NCI-H2171 treated with DMSO at 0.1 percent for 48 hours (cell line): Measurements from ENCODE around the gene TRABD2A.

Experiments
- DNase-seq: peaks from one replicate; lab custom pipeline; 2025; lab: John Stamatoyannopoulos, UW

TRABD2A gene

DNA sequence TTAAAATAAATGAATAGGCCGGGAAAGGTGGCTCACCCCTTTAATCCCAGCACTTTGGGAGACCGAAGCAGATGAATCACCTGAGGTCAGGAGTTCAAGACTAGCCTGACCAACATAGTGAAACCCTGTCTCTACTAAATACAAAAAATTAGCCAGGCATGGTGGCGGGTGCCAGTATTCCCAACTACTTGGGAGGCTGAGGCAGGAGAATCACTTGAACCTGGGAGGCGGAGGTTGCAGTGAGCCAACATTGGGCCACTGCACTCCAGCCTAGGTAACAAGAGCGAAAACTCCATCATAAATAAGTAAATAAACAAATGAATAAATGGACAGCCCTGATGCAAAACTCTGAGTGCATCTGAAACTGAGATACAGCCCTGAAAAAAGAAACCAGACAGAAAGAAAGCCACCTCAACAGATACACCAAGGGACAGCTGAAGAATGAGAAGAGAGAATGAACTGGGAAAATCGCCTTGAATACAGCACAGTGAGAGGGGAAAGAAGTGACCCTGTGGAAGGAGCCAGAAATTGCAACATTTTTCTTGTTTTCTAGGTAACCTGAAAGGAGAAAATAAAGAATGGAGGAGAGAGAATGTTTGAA lies 64.4 kb downstream of the TRABD2A start:
- DNase-seq, result no peak

DNA sequence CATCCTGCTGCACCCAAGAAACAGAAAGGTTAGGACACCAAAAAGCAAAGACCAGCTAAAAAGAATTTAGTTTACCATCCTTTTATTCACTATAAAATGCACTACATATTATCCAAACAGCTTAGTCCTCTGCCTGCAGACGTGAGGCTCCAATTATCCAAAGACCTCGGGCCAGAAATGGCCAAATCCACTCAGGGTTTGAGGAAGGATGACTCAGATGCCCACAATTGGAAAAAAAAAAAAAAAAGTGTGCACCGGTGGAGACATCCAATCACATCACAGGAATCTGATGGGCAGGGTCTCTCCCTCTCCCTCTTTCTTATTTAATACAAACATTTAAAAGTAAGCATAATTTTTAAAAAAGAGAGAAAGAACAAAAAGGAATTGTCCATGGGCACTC lies 65.7 kb downstream of the TRABD2A start:
- DNase-seq, result no peak

DNA sequence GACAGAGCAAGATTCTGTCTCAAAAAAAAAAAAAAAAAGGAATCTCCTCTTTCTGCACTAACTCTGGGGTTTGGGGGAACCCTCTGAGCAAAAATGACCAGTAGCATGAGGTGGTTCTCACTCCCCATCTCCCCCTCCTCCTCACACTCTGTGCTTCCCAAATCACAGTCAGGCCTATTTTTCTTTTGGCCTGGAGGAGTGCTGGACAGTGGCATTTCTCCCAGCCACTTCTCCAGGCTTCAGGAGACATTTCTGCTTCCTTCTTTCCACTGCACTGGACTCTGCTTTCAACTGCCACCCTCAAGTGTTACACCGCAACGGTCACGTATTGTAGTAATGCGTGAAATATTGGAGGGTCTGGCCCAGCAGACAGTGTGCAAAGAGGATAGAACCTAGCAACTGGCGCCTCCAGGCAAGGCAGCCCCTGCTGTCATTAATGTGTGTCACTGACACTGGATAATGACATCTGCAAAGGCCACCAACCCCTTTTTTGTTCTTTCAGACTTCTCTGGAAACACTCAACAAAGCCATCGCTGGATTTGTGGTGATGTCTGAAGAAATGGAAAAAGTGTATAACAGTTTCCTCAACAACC lies 68.9 kb downstream of the TRABD2A start:
- DNase-seq, result no peak

- DNase-seq, result no peak
Observed at GRCh38 chr2:84808279-84808678, 72.6 kb downstream of the TRABD2A start.

DNA sequence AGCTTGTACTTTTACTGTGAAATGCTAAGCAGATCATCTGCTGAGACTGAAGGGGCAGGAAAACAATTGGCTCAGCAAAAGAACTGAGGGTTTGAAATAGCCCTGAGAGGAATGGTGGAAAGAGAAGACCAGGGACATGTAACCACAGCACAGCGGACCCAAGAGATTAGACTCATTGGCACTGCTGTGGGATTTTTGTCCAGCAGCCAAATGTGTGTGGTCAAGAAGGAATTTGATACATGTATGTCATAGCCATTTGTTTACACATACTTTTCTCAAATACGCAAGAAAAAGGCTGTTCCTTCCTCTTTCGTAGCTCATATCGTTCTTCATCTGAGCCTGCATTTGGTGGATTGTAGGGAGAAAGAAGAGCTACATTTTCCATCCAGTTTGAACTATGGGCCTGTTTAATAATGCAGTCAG lies 73.8 kb downstream of the TRABD2A start:
- no peak for DNase-seq

DNA sequence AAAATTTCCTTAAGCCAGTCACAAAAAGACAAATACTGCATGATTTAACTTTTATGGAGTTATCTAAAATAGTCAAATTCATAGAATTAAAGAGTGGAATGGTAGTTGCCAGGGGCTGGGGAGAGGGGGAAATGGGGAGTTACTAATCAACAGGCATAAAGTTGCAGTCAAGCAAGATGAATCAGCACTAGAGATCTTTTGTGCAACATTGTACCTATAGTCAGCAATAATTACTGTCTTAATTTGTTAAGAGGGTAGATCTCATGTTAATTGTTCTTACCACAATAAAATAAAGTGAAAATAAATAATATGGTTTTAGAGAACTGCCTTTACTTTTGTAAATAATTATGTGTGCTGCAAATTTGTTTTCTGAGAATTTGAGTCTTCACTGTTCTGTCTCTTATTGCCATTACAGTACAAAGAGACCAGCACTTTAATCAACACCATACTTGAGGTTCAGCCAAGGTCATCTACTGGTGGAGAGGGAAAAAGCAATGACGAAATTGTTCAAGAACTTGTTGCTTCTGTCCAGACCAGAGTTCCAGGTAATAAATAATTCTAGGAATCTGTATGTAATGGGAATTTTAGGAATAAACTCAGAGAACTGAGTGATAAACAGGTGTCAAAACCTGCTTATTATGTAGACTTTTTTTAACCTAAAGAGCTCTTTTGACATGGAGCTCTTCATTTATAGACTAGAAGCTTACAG lies 75.5 kb downstream of the TRABD2A start:
- no peak for DNase-seq

- no peak for DNase-seq
Observed at GRCh38 chr2:84801811-84802210, 79.1 kb downstream of the TRABD2A start.

DNA sequence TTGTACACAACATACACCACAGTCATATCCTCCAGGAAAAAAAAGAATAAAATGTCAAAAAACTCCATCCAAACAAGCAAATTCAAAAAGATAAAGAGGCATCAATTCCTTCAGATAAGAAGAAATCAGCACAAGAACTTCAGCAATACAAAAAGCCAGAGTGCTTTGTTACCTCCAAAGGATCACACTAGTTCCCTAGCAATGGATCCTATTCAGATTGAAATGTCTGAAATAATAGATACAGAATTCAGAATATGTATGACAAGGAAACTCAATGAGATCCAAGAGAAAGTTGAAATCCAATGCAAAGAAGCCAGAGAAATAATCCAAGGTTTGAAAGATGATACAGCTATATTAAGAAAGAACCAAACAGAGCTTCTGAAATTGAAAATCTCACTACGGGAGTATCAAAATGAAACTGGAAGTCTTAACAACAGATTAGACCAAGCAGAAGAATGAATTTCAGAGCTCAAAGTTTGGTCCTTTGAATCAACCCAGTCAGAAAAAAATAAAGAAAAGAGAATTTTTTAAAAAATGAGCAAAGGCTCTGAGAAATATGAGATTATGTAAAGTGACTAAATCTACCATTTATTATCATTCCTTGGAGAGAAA lies 80.6 kb downstream of the TRABD2A start:
- no peak for DNase-seq

- DNase-seq, result no peak
Observed at GRCh38 chr2:84799772-84800171, 81.1 kb downstream of the TRABD2A start.

GRCh38 chr2:84797271-84797670 lies 83.6 kb downstream of the TRABD2A start:
- DNase-seq, result no peak

- DNase-seq, result no peak
Observed at GRCh38 chr2:84796798-84797197, 84.1 kb downstream of the TRABD2A start.

GRCh38 chr2:84793641-84794040 lies 87.2 kb downstream of the TRABD2A start:
- no peak for DNase-seq

- DNase-seq, result no peak
Observed at GRCh38 chr2:84792856-84793522, 87.9 kb downstream of the TRABD2A start.

- DNase-seq, result no peak
Observed at GRCh38 chr2:84788498-84788897, 92.4 kb downstream of the TRABD2A start.

DNA sequence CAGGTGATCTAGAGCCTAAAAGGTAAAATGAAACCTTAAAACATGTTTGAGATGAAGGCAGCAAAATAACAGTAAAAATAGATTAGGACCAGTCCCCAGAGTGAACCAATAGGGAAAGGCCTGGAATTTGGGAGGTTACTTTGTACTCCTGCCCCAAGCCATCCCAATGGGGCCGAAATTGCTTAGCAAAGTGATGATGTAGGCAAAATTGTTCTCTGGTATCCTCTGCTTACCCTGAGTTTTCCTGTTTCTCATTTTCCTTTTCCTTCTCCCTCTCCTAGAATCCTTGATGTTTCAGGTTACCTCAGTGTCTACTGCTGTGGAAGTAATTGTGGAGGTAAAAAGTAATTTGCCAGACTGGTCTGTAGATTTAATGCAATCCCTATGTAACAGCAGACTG lies 92.9 kb downstream of the TRABD2A start:
- no peak for DNase-seq

DNA sequence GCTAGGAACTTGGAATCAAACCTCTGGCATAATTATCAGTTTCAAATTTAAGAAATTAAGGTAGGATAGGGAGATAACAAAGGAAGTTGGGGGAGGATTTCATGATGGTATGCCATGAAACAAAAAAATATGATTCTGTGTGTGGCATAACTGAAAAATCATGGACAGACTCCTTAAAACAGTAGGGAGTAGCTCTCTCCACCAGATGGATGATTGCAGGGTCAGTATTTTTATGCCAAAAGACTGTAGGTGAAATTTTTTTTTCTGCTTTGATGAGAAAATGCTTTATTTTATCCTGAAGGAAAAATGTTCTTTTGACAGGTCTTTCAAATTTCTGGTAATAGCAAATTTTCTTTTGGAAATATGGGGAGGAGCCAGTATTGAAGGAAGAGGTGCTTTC lies 94.3 kb downstream of the TRABD2A start:
- DNase-seq, result no peak

DNA sequence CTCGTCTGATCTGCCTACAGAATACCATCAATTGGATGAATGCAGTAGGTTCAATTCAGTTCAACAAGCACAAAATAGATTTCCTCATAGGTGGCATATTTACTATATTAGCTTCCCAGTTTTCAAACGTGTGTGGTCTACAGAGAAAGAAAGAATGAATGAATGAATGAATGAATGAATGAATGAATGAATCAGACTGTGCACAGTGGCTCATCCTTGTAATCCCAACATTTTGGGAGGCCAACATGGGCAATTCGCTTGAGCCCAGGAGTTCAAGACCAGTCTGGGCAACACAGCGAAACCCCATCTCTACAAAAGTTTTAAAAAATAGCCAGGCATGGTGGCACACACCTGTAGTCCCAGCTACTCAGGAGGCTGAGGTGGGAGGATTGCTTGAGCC lies 94.9 kb downstream of the TRABD2A start:
- DNase-seq, result no peak

DNA sequence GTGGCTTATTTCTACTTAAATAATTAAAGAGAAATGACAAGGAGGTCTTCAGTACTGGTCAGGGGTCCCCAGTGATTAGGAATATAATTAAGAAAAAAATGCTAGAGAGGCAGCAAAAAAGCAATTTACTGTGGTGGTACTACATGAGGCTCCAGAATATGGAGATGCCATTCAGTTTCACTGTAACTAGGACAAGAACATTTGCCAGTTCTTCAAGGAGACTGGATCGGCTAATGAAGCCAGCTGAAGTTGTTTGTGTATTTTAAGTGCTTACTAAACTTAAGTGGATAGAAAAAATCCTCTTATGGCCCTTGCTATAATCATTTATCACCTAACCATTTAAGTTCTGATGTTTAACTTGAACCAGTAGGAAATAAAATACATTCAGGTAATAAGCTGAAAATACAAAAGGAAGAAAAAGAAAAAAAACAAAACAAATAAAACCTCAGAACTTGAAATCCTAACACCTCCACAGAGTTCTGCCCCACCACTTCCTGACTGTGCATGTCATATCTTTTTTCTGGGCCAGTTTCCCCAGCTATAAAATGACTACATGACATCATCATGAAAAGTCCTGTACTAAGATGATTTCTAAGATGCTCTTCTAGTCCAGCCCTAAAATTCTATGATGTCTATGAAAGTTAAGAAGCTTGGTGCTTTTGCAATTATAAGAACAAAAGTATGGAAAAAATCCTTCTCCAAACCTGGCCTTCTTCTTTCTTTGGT lies 98.0 kb downstream of the TRABD2A start:
- DNase-seq, result no peak

- DNase-seq, result no peak
Observed at GRCh38 chr2:84781942-84782716, 98.8 kb downstream of the TRABD2A start.

DNA sequence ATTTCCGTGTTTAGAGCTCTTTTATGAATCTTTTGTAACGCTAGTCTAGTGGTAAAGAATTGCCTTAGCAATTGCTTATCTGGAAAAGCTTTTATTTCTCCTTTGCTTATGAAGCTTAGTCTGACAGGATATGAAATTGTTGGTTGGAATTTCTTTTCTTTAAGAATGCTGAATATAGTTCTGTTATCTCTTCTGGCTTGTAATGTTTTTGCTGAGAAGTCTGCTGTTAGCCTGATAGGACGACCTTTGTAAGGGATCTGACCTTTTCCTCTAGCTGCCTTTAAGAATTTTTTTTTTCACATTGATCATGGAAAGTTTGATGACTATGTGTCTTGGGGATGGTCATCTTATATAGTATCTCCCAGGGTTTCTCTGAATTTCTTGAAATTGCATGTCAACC lies 101.1 kb downstream of the TRABD2A start:
- DNase-seq, result no peak
